ENCODE measurements around the gene SPRED2.

The SPRED2 gene

GRCh38 chr2:65432227-65433190 lies at the start of gene SPRED2:
SPRED2 (minus strand) TSS chr2:65432599; CDS start chr2:65431987, 612 bp downstream.
- DNase-seq, result peak; percentile 98

GRCh38 chr2:65481961-65482360 lies 49.6 kb upstream of the SPRED2 start:
- no peak for DNase-seq

GRCh38 chr2:65479524-65479923 lies 47.1 kb upstream of the SPRED2 start:
- no peak for DNase-seq

- no peak for DNase-seq
Measured at GRCh38 chr2:65478498-65479135, 46.2 kb upstream of the SPRED2 start.

- DNase-seq, result no peak
Measured at GRCh38 chr2:65477590-65477989, 45.2 kb upstream of the SPRED2 start.

GRCh38 chr2:65476778-65477177 lies 44.4 kb upstream of the SPRED2 start:
- DNase-seq, result no peak

GRCh38 chr2:65475000-65475399 lies 42.6 kb upstream of the SPRED2 start:
- DNase-seq, result no peak

GRCh38 chr2:65473045-65473444 lies 40.6 kb upstream of the SPRED2 start:
- DNase-seq, result no peak

GRCh38 chr2:65471409-65471808 lies 39.0 kb upstream of the SPRED2 start:
- no peak for DNase-seq

- DNase-seq, result no peak
Measured at GRCh38 chr2:65466551-65466950, 34.2 kb upstream of the SPRED2 start.

- no peak for DNase-seq
Measured at GRCh38 chr2:65465857-65466256, 33.5 kb upstream of the SPRED2 start.

GRCh38 chr2:65465124-65465523 lies 32.7 kb upstream of the SPRED2 start:
- DNase-seq, result peak; percentile 13

- DNase-seq, result no peak
Measured at GRCh38 chr2:65464604-65465003, 32.2 kb upstream of the SPRED2 start.

- DNase-seq, result no peak
Measured at GRCh38 chr2:65458999-65459398, 26.6 kb upstream of the SPRED2 start.

- no peak for DNase-seq
Measured at GRCh38 chr2:65456886-65457285, 24.5 kb upstream of the SPRED2 start.

GRCh38 chr2:65456064-65456463 lies 23.7 kb upstream of the SPRED2 start:
- DNase-seq, result no peak

GRCh38 chr2:65453916-65454315 lies 21.5 kb upstream of the SPRED2 start:
- no peak for DNase-seq

GRCh38 chr2:65452150-65452895 lies 19.9 kb upstream of the SPRED2 start:
- no peak for DNase-seq

- no peak for DNase-seq
Measured at GRCh38 chr2:65450810-65451209, 18.4 kb upstream of the SPRED2 start.

- DNase-seq, result no peak
Measured at GRCh38 chr2:65450393-65450792, 18.0 kb upstream of the SPRED2 start.

GRCh38 chr2:65443509-65444186 lies 11.2 kb upstream of the SPRED2 start:
- no peak for DNase-seq

GRCh38 chr2:65442420-65443020 lies 10.1 kb upstream of the SPRED2 start:
- no peak for DNase-seq
